Keratinocyte (primary cell): ENCODE results near the gene HPN. TPM values are rescaled to one million over a fixed set of nuclear protein-coding genes. Genes with fewer than 3 reads are reported as not detected.
"Not testable (repeated sequence)": the region's sequence is repeated elsewhere in the genome, so short reads cannot be mapped to it uniquely, and the experiment has no call there.

Experiments
- DNase-seq: peaks from one replicate; pipeline ENCODE4 v3.0.0-alpha.2; 2011; ENCODE audit warnings: low read depth, missing footprints, low spot score
- FAIRE-seq: peaks from 2 replicates; lab custom pipeline; 2011; peaks lifted over from hg19 to GRCh38; lab: Jason Lieb, UNC
- H2AFZ ChIP-seq: 2 replicates; pipeline ENCODE4 v1.6.0; 2012; ENCODE audit warnings: low read length, control low read depth, inconsistent platforms; ENCODE audit not compliant: control insufficient read depth
- H3K27ac ChIP-seq: 2 replicates; pipeline ENCODE4 v1.5.1; 2011; ENCODE audit warnings: low read length; ENCODE audit not compliant: control insufficient read depth, insufficient read depth
- H3K27me3 ChIP-seq: 3 replicates; pipeline ENCODE4 v1.6.0; 2011; ENCODE audit warnings: low read length; ENCODE audit not compliant: control insufficient read depth, insufficient read depth; ENCODE audit errors: extremely low read depth
- H3K36me3 ChIP-seq, 2 experiments: 2 replicates in 1 of 2; 3 replicates in 1 of 2; pipeline ENCODE4 v1.5.1; 2011; ENCODE audit warnings: low read length in 2 of 2, mild to moderate bottlenecking in 1 of 2; ENCODE audit not compliant: control insufficient read depth in 2 of 2, insufficient read depth in 2 of 2; ENCODE audit errors: extremely low read depth in 1 of 2
- H3K4me1 ChIP-seq: 3 replicates; pipeline ENCODE4 v1.5.1; 2011; ENCODE audit warnings: low read length; ENCODE audit not compliant: control insufficient read depth, insufficient read depth; ENCODE audit errors: extremely low read depth
- H3K4me2 ChIP-seq: 3 replicates; pipeline ENCODE4 v1.6.0; 2011; ENCODE audit warnings: low read depth, low read length; ENCODE audit not compliant: control insufficient read depth, insufficient read depth; ENCODE audit errors: extremely low read depth
- H3K4me3 ChIP-seq, 3 experiments: fragments of 200-600 bp in 1 of 3; sonication (generic) in 1 of 3; 2 replicates in 2 of 3; 3 replicates in 1 of 3; pipeline ENCODE4 v1.5.1; 2011 to 2016; ENCODE audit warnings: low read length in 3 of 3, mild to moderate bottlenecking in 3 of 3, control low read depth in 2 of 3, inconsistent platforms in 1 of 3, low read depth in 1 of 3, mixed read lengths in 1 of 3, mixed run types in 1 of 3, moderate library complexity in 1 of 3; ENCODE audit not compliant: control insufficient read depth in 2 of 3, insufficient read depth in 2 of 3; ENCODE audit errors: extremely low read depth in 1 of 3
- H3K79me2 ChIP-seq: 2 replicates; pipeline ENCODE4 v1.6.0; 2012; ENCODE audit warnings: low read length; ENCODE audit not compliant: control insufficient read depth, insufficient read depth
- H3K9ac ChIP-seq: 3 replicates; pipeline ENCODE4 v1.6.0; 2011; ENCODE audit warnings: low read length; ENCODE audit not compliant: control insufficient read depth, insufficient read depth; ENCODE audit errors: extremely low read depth
- H3K9me1 ChIP-seq: 3 replicates; pipeline ENCODE4 v1.6.0; 2011; ENCODE audit warnings: low read length; ENCODE audit not compliant: control insufficient read depth, insufficient read depth; ENCODE audit errors: extremely low read depth
- H3K9me3 ChIP-seq: 2 replicates; pipeline ENCODE4 v1.5.1; 2012; ENCODE audit warnings: low read depth, low read length; ENCODE audit not compliant: control insufficient read depth
- H4K20me1 ChIP-seq: 3 replicates; pipeline ENCODE4 v1.6.0; 2011; ENCODE audit warnings: low read length; ENCODE audit not compliant: control insufficient read depth, insufficient read depth; ENCODE audit errors: extremely low read depth
- CTCF ChIP-seq, 3 experiments: IDR thresholded peaks in 1 of 3; conservative IDR thresholded peaks in 1 of 3; optimal IDR thresholded peaks in 1 of 3; 2 replicates in 2 of 3; 3 replicates in 1 of 3; pipeline versions ENCODE3 to v1.5.1; 2011; ENCODE audit warnings: low read length in 3 of 3, mild to moderate bottlenecking in 3 of 3, moderate library complexity in 2 of 3, control low read depth in 1 of 3, inconsistent platforms in 1 of 3; ENCODE audit not compliant: insufficient read depth in 2 of 3; ENCODE audit errors: extremely low read depth in 1 of 3
- EZH2 ChIP-seq: IDR thresholded peaks from one replicate; pipeline ENCODE4 v1.6.1; 2012; ENCODE audit warnings: inconsistent platforms, mild to moderate bottlenecking, low read length, moderate library complexity
- dilution Hi-C: fragments of 300-500 bp; cut with MboI; formaldehyde crosslinking; loops from one replicate; pipeline ENCODE4 v1.7.0; 2020; ENCODE audit warnings: low sequenced_read_pairs; ENCODE audit not compliant: extremely low pct_ligation_motif_present
- polyA plus RNA-seq, 5 experiments: library from polyadenylated mRNA; depleted of rRNA in 3 of 5; stranded (reverse) in 3 of 5; stranded (forward) in 1 of 5; unstranded in 1 of 5; fragments of >200 nt; gene quantifications; 1 replicate in 1 of 5; 2 replicates in 3 of 5; 3 replicates in 1 of 5; pipeline versions ENCODE4 v1.2.1 to v1.2.3, GENCODE V29; 2011 to 2012; ENCODE audit warnings: missing spikeins in 2 of 5, low read depth in 1 of 5, low replicate concordance in 1 of 5

The HPN gene
- polyA plus RNA-seq, 1 donor (not counting 4 experiments of a cell fraction or from before 2014, with no cell fraction given): not detected

GRCh38 chr19:35013041-35013819 is 28.3 kb upstream of the HPN start:
- Histone ChIP-seq H4K20me1 (no peaks in the 10 kb centered on the region), H3K4me1 (no peaks in the 10 kb centered on the region), H3K4me2 (no peak overlapping the region), H3K79me2 (no peaks in the 10 kb centered on the region), H3K27ac (no peak overlapping the region), H3K27me3 (no peaks in the 10 kb centered on the region), H3K9ac (no peak overlapping the region), H3K36me3 (peaks cover 18 to 22% of the 10 kb centered on the region in 2 experiments), H3K9me1 (no peaks in the 10 kb centered on the region), H3K4me3 (no peak overlapping the region), H3K9me3 (no peaks in the 10 kb centered on the region), H2AFZ (no peak overlapping the region)
- TF ChIP-seq EZH2 (no peak), CTCF (optimal IDR thresholded peaks at IDR 0.05 in 1 of 3, IDR thresholded peaks at IDR 0.05 in 1 of 3, conservative IDR thresholded peaks at IDR 0.05 in 1 of 3; ENCODE audit: extremely low read depth in 1 of 3, insufficient read depth in 2 of 3, low read length in 3 of 3) (peak; percentile 76 to 96 (median 84))
- DNase-seq (peak; percentile 9), FAIRE-seq (no peak)
- dilution Hi-C loops: no loop called here

GRCh38 chr19:35013820-35014754 is 27.4 kb upstream of the HPN start:
- FAIRE-seq (no peak), DNase-seq (no peak)
- TF ChIP-seq EZH2 (no peak), CTCF (optimal IDR thresholded peaks at IDR 0.05 in 1 of 3, IDR thresholded peaks at IDR 0.05 in 1 of 3, conservative IDR thresholded peaks at IDR 0.05 in 1 of 3; ENCODE audit: extremely low read depth in 1 of 3, insufficient read depth in 2 of 3, low read length in 3 of 3) (no peak)
- no peak overlapping the region for H3K4me3 ChIP-seq
- no peak overlapping the region for H3K27ac ChIP-seq
- no peaks in the 10 kb centered on the region for H3K9me1 ChIP-seq
- H3K4me2 ChIP-seq: no peak overlapping the region
- H3K9ac ChIP-seq: no peak overlapping the region
- peaks cover 20 to 26% of the 10 kb centered on the region in 2 experiments for H3K36me3 ChIP-seq
- H4K20me1 ChIP-seq: no peaks in the 10 kb centered on the region
- H3K79me2 ChIP-seq: no peaks in the 10 kb centered on the region
- dilution Hi-C loops: no loop called here
- H3K27me3 ChIP-seq: no peaks in the 10 kb centered on the region
- no peaks in the 10 kb centered on the region for H3K4me1 ChIP-seq
- no peak overlapping the region for H2AFZ ChIP-seq
- H3K9me3 ChIP-seq: no peaks in the 10 kb centered on the region

GRCh38 chr19:35014774-35015173 is 26.7 kb upstream of the HPN start:
- H3K36me3 ChIP-seq: peaks cover 25 to 31% of the 10 kb centered on the region in 2 experiments
- dilution Hi-C loops, H3K4me1 ChIP-seq: not testable (repeated sequence)

More at GRCh38 chr19:35014774-35015173, 26.7 kb upstream of the HPN start:
- H3K9ac ChIP-seq, H3K9me1 ChIP-seq, H4K20me1 ChIP-seq, FAIRE-seq, H2AFZ ChIP-seq, H3K4me2 ChIP-seq, H3K27ac ChIP-seq, H3K4me3 ChIP-seq, DNase-seq, H3K79me2 ChIP-seq, H3K9me3 ChIP-seq, H3K27me3 ChIP-seq: not testable (repeated sequence)
